NOMO-1 treated with DMSO at 0.1 percent for 48 hours (cell line): Measurements from ENCODE around the gene MMP7.
"Not testable (repeated sequence)": the region's sequence is repeated elsewhere in the genome, so short reads cannot be mapped to it uniquely, and the experiment has no call there.

ENCODE experiments used
- DNase-seq: peaks from one replicate; lab custom pipeline; 2025; ENCODE audit not compliant: unreplicated experiment; lab: John Stamatoyannopoulos, UW

Gene MMP7

GRCh38 chr11:102544594-102544993, 14.0 kb upstream of the MMP7 start:
- no peak for DNase-seq

GRCh38 chr11:102539567-102539966, 9.0 kb upstream of the MMP7 start:
- DNase-seq: no peak

- DNase-seq: no peak
Measured at GRCh38 chr11:102538932-102539331, 8.4 kb upstream of the MMP7 start.

GRCh38 chr11:102534261-102534872, 3.8 kb upstream of the MMP7 start:
- no peak for DNase-seq

GRCh38 chr11:102528618-102529017, 1.9 kb downstream of the MMP7 start:
- DNase-seq: no peak

DNA sequence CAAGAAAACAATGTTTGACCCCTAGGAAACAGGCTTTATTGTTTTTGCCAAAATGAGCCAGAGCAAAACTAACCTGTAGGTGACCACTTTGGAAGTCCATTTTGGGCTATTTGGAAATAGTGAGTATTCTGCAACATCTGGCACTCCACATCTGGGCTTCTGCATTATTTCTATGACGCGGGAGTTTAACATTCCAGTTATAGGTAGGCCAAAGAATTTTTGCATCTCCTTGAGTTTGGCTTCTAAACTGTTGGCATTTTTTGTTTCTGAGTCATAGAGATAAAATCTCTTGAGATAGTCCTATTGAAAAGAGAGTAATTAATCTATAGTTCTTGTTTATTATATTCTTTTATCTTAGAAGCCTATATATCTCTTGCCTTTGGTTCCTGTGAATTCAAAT, 2.9 kb downstream of the MMP7 start:
- no peak for DNase-seq

- no peak for DNase-seq
Measured at GRCh38 chr11:102527041-102527440, 3.5 kb downstream of the MMP7 start.

- DNase-seq: no peak
Measured at GRCh38 chr11:102523887-102524286, 6.7 kb downstream of the MMP7 start.

DNA sequence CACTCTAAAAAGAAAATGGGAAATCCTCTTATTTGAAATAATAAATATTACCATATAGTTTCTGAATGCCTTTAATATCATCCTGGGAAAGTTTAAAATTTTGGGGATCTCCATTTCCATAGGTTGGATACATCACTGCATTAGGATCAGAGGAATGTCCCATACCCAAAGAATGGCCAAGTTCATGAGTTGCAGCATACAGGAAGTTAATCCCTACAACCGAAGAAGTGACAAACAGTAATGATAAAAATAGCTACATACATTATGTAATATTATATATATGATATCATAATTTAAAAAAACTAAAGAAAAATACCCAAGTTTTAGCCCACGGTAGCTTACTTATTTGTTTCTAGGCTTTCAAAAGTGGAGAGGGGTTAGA, 7.4 kb downstream of the MMP7 start:
- peak; percentile 23 for DNase-seq

- peak; percentile 31 for DNase-seq
Measured at GRCh38 chr11:102522312-102523188, 8.0 kb downstream of the MMP7 start.

DNA sequence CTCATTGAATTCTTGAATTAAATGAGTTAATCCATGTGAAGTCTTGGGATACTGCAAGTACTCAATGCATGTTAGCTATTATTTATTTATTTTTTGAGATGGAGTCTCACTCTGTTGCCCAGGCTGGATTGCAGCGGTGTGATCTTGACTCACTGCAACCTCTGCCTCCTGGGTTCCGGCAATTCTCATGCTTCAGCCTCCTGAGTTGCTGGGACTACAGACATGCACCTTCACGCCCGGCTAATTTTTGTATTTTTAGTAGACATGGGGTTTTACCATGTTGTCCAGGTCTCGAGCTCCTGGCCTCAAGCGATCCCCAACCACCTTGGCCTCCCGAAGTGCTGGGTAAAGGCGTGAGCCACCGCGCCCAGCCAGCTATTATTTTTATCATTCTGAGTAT, 9.4 kb downstream of the MMP7 start:
- DNase-seq: no peak

DNA sequence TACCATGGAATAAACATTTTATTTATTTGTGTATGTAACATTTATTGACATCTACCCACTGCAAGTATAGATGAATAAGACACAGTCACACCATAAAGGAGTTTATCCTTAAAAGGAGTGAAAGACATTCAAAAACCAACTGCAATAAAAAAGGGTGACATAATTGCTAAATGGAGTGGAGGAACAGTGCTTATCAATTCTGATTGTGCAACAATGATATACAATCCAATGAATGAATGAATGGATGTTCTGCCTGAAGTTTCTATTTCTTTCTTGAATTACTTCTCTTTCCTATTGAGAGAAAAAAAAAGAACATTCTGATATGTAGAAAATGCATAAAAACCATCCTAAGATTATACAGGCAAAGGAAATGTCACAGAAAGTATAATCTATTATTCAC, 10.0 kb downstream of the MMP7 start:
- DNase-seq: no peak

GRCh38 chr11:102518296-102519094, 12.1 kb downstream of the MMP7 start:
- DNase-seq: no peak

GRCh38 chr11:102517670-102518069, 12.9 kb downstream of the MMP7 start:
- DNase-seq: no peak

DNA sequence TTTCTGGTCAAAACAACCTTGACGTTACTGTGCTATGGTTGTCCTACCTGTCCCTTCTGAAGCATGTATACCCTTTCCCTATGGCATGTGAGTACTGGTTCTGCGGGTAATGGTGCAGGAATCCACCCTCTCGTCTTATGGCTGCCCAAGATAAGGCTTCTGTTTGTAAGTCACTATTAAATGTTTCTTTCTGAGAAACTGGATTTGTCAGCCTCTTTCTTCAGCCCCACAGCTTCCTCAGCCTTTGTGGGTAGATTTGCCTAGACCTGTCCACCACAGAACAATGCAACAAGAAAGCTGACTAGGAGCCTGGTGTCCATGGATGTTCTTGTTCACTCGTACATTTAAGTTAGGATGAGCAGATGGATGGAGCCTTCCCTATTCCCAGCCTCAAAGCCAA, 14.4 kb downstream of the MMP7 start:
- no peak for DNase-seq

GRCh38 chr11:102513869-102514268, 16.7 kb downstream of the MMP7 start:
- no peak for DNase-seq

DNA sequence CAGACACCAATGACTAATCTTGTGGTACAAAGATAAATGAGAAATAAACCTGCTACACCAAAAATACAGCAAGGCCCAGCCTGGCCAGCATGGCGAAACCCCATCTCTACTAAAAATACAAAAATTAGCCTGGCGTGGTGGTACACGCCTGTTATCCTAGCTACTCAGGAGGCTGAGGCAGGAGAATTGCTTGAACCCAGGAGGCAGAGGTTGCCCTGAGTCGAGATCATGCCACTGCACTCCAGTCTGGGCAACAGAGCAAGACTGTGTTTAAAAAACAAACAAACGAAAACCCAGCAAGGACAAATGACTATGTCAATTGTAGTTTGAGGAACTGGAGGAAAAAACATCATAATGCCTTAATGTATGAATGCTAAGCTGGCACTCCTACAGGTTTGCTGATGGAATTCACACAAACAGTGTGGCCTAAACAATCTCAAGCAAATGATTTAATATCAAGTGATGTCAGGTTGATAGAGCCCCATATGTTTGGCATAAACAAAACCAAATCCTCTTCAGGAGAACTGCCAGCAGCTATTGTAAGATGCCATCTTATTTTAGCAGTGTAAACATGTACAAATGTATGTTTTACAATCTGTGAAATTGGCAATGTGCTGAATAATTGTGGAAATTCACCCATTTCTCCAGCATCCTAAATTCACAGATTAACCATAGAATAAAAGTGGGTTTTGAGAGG, 20.0 kb downstream of the MMP7 start:
- DNase-seq: no peak

DNA sequence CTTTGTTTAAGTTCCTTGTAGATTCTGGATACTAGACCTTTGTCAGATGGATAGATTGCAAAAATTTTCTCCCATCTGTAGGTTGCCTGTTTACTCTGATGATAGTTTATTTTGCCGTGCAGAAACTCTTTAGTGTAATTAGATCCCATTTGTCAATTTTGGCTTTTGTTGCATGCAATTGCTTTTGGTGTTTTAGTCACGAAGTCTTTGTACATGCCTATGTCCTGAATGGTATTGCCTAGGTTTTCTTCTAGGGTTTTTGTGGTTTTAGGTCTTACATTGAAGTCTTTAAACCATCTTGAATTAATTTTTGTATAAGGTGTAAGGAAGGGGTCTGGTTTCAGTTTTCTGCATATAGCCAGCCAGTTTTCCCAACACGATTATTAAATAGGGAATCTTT, 27.7 kb downstream of the MMP7 start:
- DNase-seq: not testable (repeated sequence)

GRCh38 chr11:102500829-102501228, 29.7 kb downstream of the MMP7 start:
- no peak for DNase-seq

DNA sequence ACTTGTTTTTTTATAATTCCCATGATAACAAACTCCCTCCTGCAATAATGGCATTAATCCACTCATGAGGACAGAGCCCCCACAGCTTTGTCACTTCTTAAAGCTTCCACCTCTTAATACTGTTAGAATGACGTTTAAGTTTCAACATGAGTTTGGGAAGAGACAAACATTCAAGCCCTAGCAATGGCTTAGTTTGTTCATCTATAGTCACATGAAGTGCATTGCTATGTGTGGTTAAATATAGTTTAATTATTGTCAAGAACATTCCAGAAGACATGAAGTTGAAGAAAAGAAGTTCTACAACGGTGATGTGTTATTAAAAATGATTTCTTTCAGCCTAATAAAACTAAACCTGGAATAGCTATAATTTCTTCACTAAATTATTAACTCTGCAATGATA, 30.6 kb downstream of the MMP7 start:
- DNase-seq: no peak

- no peak for DNase-seq
Measured at GRCh38 chr11:102499151-102499550, 31.4 kb downstream of the MMP7 start.
